PC-9 (cell line): ENCODE results near the gene DHPS. TPM values are rescaled to one million over a fixed set of nuclear protein-coding genes. Genes with fewer than 3 reads are reported as not detected.

ENCODE experiments used
- BruUV-seq: library from RNA; stranded (reverse); fragments of 400-500 nt; replicated peaks from 2 replicates; lab custom pipeline; 2021; lab: Mats Ljungman, UMichigan
- CTCF ChIA-PET: fragments of 300-600 bp; sonication (Branson Sonifier 250); formaldehyde crosslinking; loops from one replicate; lab custom pipeline; 2022; ENCODE audit warnings: antibody characterized with exemption; lab: Charles Lee
- POLR2A ChIA-PET: fragments of 300-600 bp; sonication (Branson Sonifier 250); formaldehyde crosslinking; loops from one replicate; lab custom pipeline; 2022; ENCODE audit warnings: antibody characterized with exemption; ENCODE audit not compliant: unreplicated experiment; lab: Charles Lee
- DNase-seq, 2 experiments: peaks; one replicate each; pipeline versions ENCODE4 v3.0.0 to v3.0.0-alpha.2; 2015 to 2022; ENCODE audit warnings: mixed read lengths in 1 of 2
- H2AFZ ChIP-seq: fragments of 200-600 bp; sonication (generic); 2 replicates; pipeline ENCODE4 v1.8.1; 2017; ENCODE audit warnings: antibody characterized with exemption
- H3F3A ChIP-seq: fragments of 200-600 bp; sonication (generic); 2 replicates; pipeline ENCODE4 v1.8.1; 2017; ENCODE audit warnings: antibody characterized with exemption, mild to moderate bottlenecking, low read depth; ENCODE audit not compliant: insufficient read depth
- H3K27ac ChIP-seq: fragments of 200-600 bp; sonication (generic); 2 replicates; pipeline ENCODE4 v1.6.1; 2016; ENCODE audit warnings: mixed run types
- H3K27me3 ChIP-seq: fragments of 200-600 bp; sonication (generic); 2 replicates; pipeline ENCODE4 v1.6.1; 2016; ENCODE audit warnings: low read depth, mixed run types; ENCODE audit not compliant: insufficient read depth
- H3K36me3 ChIP-seq: fragments of 200-600 bp; sonication (generic); 2 replicates; pipeline ENCODE4 v1.6.1; 2016; ENCODE audit warnings: low read depth, mixed run types
- H3K4me1 ChIP-seq: fragments of 200-600 bp; sonication (generic); replicated peaks from 2 replicates; pipeline ENCODE4 v1.6.1; 2016; ENCODE audit warnings: mixed run types; ENCODE audit not compliant: insufficient read depth
- H3K4me2 ChIP-seq: fragments of 200-600 bp; sonication (generic); 2 replicates; pipeline ENCODE4 v1.6.1; 2017; ENCODE audit warnings: mixed run types
- H3K4me3 ChIP-seq: fragments of 200-600 bp; sonication (generic); 2 replicates; pipeline ENCODE4 v1.6.1; 2016; ENCODE audit warnings: mixed run types
- H3K79me2 ChIP-seq: fragments of 200-600 bp; sonication (generic); 2 replicates; pipeline ENCODE4 v1.6.1; 2017; ENCODE audit warnings: low read depth, mixed run types
- H3K9me2 ChIP-seq: fragments of 200-600 bp; sonication (generic); 2 replicates; pipeline ENCODE4 v1.8.1; 2017; ENCODE audit warnings: mild to moderate bottlenecking; ENCODE audit not compliant: insufficient read depth
- H3K9me3 ChIP-seq: fragments of 200-600 bp; sonication (generic); 2 replicates; pipeline ENCODE4 v1.8.1; 2016; ENCODE audit warnings: low read depth; ENCODE audit not compliant: insufficient read depth
- H4K20me1 ChIP-seq: fragments of 200-600 bp; sonication (generic); 2 replicates; pipeline ENCODE4 v1.8.1; 2017; ENCODE audit not compliant: insufficient read depth
- EZH2 ChIP-seq: fragments of 200-600 bp; sonication (generic); IDR thresholded peaks from 2 replicates; pipeline ENCODE4 v1.8.0; 2017; ENCODE audit warnings: antibody characterized with exemption, low read depth
- intact Hi-C: fragments of 100-400 bp; cut with micrococcal nuclease; formaldehyde crosslinking; loops from one replicate; pipeline ENCODE4 v1.10.0; 2022; ENCODE audit not compliant: unreplicated experiment
- total RNA-seq: library from RNA; stranded (reverse); gene quantifications from 2 replicates; pipeline ENCODE4 v1.2.3, GENCODE V29; 2021
- TF ChIP-seq, protein P1 (sequence below): fragments of 200-600 bp; sonication (generic); conservative IDR thresholded peaks from 2 replicates; pipeline ENCODE4 v1.6.1; 2017; ENCODE audit warnings: mixed run types, antibody characterized with exemption, mild to moderate bottlenecking, moderate library complexity

DHPS gene
- total RNA-seq, 1 experiment from 2014 or later: 106 TPM

DNA sequence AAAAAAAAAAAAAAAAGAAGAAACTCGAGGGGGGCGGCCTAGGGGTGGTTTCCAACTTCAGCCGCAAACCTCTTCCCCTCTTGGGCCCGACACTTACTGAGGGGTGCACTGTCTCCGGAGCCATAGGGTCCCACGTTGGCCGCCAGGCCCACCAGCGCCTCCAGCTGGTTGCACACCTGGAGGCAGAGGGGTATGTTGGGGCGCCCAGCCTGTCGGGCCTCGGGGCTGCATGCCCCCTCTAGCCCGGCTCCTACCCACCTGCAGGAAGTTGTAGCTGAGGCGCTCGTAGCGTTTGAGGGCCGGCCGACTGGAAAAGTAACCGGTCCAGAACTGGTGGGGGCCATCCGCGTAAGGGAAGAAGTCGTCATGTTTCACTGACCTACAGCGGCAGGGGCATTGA is 23.7 kb downstream of the DHPS start:
- H2AFZ ChIP-seq: no peak overlapping the region
- H3K4me2 ChIP-seq: no peak overlapping the region
- H3K36me3 ChIP-seq: 0 out of 2 replicates have a peak, but pooled peaks cover 4% of the 10 kb centered on the region
- no peak for DNase-seq
- H3F3A ChIP-seq: peaks cover 4% of the 10 kb centered on the region; the same call in 1 of the 2 replicates
- no peaks in the 10 kb centered on the region for H3K4me1 ChIP-seq
- no peak for TF ChIP-seq EZH2
- TF ChIP-seq, protein P1, sequence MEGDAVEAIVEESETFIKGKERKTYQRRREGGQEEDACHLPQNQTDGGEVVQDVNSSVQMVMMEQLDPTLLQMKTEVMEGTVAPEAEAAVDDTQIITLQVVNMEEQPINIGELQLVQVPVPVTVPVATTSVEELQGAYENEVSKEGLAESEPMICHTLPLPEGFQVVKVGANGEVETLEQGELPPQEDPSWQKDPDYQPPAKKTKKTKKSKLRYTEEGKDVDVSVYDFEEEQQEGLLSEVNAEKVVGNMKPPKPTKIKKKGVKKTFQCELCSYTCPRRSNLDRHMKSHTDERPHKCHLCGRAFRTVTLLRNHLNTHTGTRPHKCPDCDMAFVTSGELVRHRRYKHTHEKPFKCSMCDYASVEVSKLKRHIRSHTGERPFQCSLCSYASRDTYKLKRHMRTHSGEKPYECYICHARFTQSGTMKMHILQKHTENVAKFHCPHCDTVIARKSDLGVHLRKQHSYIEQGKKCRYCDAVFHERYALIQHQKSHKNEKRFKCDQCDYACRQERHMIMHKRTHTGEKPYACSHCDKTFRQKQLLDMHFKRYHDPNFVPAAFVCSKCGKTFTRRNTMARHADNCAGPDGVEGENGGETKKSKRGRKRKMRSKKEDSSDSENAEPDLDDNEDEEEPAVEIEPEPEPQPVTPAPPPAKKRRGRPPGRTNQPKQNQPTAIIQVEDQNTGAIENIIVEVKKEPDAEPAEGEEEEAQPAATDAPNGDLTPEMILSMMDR: no peak; the same call in 1 of the 2 replicates
- no peak overlapping the region for H3K4me3 ChIP-seq
- no peak overlapping the region for H3K27ac ChIP-seq
- no peaks in the 10 kb centered on the region for H3K27me3 ChIP-seq
- POLR2A ChIA-PET: no interaction called here
- H3K9me3 ChIP-seq: no peaks in the 10 kb centered on the region
- BruUV-seq: no TSS peak
- no peaks in the 10 kb centered on the region for H3K9me2 ChIP-seq
- H3K79me2 ChIP-seq: no peaks in the 10 kb centered on the region
- intact Hi-C loops: no loop called here
- H4K20me1 ChIP-seq: no peaks in the 10 kb centered on the region
- CTCF ChIA-PET: no interaction called here

DNA sequence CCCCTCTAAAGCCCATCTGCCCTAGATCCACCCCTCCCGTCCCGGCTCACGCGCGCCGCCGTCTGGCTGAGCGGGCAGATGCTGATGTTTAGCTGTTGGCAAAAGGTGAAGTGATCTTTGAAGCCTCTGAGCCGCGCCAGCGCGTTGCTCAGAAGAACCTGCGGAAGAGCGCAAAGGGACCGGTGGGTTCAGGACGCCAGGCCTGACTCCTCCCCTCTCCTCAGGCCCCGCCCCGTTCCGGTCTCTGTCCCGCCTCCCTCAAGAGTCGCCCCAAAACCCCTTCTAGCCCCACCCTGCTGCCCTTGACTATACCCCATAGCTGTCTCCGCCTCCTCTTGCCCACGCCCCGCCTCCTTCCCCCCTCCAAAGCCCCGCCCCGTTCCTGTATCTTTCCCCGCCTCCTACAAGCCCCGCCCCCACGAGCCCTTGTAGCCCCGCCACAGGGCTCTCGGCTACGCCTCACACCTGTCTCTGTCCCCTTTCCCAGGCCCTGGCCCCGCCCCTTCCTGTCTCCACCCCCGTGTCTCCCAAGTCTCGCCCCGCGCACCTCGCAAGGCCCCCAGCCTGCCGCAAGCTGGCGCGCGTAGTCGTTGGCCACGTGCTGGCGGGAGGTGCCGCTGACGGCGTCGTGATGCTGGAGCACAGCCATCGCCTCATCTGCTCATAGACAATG is 24.6 kb downstream of the DHPS start:
- no peaks in the 10 kb centered on the region for H3K27me3 ChIP-seq
- BruUV-seq: no TSS peak
- H3F3A ChIP-seq: peaks cover 4% of the 10 kb centered on the region; the same call in 1 of the 2 replicates
- ChIA-PET CTCF (no interaction called here), POLR2A (no interaction called here)
- TF ChIP-seq, protein P1: no peak
- TF ChIP-seq EZH2: no peak
- no peak overlapping the region for H2AFZ ChIP-seq
- H3K36me3 ChIP-seq: no peaks in the 10 kb centered on the region
- no peaks in the 10 kb centered on the region for H3K4me1 ChIP-seq
- no peak overlapping the region for H3K27ac ChIP-seq
- intact Hi-C loops: no loop called here
- H3K9me2 ChIP-seq: no peaks in the 10 kb centered on the region
- no peak for DNase-seq
- H4K20me1 ChIP-seq: no peaks in the 10 kb centered on the region
- H3K4me3 ChIP-seq: no peak overlapping the region
- H3K9me3 ChIP-seq: no peaks in the 10 kb centered on the region
- H3K79me2 ChIP-seq: no peaks in the 10 kb centered on the region
- H3K4me2 ChIP-seq: no peak overlapping the region

DNA sequence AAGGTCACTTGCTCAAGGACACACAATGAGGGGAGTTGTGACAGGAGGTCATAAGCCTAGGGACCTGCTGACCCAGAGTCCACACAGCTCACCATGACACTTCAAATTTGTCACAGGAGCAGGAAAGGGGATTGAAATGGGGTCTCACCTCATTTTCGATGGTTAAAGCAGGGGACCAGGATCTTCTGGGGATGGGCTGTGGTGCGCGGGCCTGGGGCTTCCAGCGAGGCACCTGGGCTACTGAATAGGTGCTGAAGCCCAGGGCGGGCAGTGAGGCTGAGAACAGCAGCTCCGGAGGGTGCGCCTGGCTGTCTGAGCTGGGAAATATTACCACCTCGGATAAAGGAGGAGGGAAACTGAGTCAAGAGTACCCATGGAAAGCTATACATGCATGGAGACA is 26.1 kb downstream of the DHPS start:
- H4K20me1 ChIP-seq: no peaks in the 10 kb centered on the region
- no TSS peak for BruUV-seq
- no peaks in the 10 kb centered on the region for H3K36me3 ChIP-seq
- H3K27ac ChIP-seq: no peak overlapping the region
- H3K79me2 ChIP-seq: no peaks in the 10 kb centered on the region
- ChIA-PET POLR2A (no interaction called here), CTCF (no interaction called here)
- H3K9me2 ChIP-seq: no peaks in the 10 kb centered on the region
- no peak overlapping the region for H3K4me3 ChIP-seq
- H2AFZ ChIP-seq: no peak overlapping the region
- no peak overlapping the region for H3K4me2 ChIP-seq
- peaks cover 4% of the 10 kb centered on the region; the same call in 1 of the 2 replicates for H3F3A ChIP-seq
- no peaks in the 10 kb centered on the region for H3K9me3 ChIP-seq
- TF ChIP-seq, protein P1: no peak
- TF ChIP-seq EZH2: no peak
- no peaks in the 10 kb centered on the region for H3K4me1 ChIP-seq
- no peak for DNase-seq
- no peaks in the 10 kb centered on the region for H3K27me3 ChIP-seq
- intact Hi-C loops: no loop called here
